Forelimb muscle (tissue), 1 donor: ENCODE data around the gene ACAN. TPM values are rescaled to one million over a fixed set of nuclear protein-coding genes. Genes with fewer than 3 reads are reported as not detected.
"Not testable (repeated sequence)": the region's sequence is repeated elsewhere in the genome, so short reads cannot be mapped to it uniquely, and the experiment has no call there.

Experiments used
- DNase-seq: peaks from one replicate; pipeline ENCODE4 v3.0.0-alpha.2; 2013; ENCODE audit warnings: low read depth
- polyA plus RNA-seq: library from polyadenylated mRNA; unstranded; fragments of 120-200 nt; gene quantifications from one replicate; pipeline ENCODE4 v1.2.1, GENCODE V29; 2013; ENCODE audit not compliant: insufficient read length

The ACAN gene
- polyA plus RNA-seq, 1 donor, result 4.1 TPM

DNA sequence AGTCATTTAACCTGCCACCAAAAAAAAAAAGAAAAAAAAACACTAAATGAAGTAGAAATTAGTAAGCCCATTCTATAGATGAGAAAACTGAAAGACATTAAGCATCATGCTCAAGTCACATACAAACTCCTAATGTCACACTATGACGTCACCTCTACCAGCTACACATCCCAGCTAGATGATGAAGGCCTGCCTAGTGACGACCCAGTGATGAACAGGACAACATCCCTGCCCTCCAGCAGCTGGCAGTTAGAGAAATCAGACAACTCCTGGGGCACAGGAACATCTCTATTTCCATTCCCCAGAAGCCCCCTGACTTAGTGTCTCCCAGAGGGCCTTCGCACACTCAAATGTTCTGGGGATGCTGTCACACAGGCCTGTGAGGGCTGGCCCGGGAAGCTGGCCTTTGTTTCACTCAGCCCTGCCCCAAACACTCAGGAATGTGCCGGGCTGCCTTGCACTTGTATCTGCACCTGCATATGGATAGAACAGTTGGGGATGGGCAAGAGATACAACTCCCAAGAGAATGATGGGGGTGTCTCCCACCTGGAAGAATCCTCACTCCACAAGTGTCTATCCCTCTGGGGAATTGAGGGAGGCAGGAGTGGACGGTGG lies 99.1 kb downstream of the ACAN start:
- no peak for DNase-seq

DNA sequence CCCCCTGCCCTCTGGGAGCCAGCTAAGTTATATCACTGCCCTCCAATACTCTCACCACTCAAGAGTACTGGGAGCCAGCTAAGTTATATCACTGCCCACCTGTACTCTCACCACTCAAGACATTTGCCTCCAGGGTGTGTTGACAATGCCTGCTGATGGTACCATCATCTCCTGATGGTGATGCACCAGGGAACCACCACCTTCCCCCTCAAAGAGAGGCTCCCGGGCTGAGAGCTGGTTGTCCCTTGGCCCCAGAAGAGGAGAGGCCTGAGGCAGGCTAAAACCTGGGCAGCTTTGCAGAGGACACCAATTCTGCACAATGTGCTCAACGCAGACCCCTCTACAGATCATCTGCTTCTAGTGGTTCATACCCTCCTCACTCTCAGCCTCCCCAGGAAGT lies 99.6 kb downstream of the ACAN start:
- no peak for DNase-seq

DNA sequence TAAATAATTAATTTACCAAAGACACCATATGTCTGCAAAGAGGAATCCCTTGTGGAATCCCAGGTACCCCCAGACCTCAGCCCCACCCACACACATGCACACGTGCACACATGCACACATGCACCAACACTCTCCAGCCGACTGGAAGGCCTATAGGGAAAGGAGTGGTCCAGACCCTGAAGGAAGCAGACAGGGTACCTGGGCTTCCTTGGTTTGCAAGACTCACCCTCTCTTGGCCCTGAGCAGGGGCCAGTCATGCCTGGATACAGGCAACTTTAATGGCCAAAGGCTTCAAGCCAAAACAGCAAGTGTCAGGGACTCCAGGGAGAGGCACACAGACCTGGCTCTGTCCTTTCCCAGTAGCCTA lies 101.0 kb downstream of the ACAN start:
- DNase-seq, result no peak

DNA sequence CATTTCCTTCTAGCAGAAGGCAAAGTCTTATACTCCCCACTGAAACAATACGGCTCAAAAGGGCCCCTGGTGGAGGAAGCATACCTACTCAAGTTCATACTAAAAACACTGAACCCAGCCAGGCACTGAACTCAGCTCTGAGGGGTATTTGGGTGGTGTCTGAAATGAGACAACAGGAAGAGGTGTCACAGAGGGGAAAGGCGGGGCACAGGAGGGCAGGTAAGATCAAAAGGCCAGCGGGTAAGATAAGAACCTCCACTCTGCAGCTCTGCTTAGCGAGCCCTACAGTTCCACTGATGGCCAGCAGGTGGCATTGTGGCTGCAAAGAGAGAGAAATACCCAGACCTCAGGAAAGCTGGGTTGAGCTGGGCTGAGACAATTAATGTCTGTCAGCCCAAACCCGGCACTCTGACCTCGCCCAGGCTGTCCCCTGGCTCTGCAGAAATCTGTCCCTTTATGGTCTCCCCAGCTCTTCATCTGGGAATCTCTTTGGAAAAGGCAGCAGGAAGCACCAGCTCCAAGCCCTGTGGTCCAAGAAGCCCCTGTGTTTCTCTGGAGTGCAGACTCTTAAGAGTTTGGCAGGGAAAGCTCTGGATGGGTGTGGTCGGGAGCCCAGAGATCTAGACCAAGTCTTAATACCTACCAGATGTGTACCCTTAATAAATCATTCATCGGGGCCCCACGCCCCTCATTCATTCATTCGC lies 101.5 kb downstream of the ACAN start:
- peak; percentile 58 for DNase-seq

DNA sequence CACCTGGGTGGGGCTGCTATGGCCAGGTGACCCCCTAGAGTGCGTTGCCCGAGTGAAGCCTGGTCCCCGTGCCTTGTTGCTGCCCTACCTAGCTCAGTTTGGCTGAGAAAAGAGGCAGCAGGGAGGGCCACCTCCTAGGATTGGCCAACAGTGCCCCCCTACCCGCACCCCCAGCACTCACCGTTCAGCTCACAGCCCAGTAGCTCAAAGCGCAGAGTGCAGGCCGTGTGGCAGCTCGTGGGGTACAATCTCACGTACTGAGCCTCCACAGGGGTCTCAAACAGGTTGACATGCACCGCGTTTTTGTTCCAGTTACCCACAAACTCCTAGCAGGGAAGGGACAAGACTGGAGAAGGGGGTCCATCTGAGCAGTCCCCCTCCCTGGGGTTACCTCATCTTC lies 102.3 kb downstream of the ACAN start:
- DNase-seq, result no peak

DNA sequence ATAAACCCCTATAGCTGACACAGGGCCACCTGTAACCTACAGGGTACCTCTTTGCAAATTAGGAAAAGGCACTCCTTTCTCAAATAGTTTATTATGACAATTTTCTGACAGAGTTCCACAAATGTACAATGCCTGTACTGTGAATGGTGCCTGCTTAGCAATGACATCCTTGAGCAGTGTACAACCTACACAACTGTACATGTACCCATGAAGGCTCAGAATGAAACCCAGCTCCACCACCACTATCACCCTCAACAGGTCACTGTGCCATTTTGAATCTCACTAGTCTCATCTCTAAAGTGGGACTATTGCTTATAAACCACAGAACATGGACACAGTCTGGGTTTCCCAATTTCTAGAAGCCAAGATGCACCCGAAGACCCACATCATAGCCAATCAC lies 102.9 kb downstream of the ACAN start:
- no peak for DNase-seq

DNA sequence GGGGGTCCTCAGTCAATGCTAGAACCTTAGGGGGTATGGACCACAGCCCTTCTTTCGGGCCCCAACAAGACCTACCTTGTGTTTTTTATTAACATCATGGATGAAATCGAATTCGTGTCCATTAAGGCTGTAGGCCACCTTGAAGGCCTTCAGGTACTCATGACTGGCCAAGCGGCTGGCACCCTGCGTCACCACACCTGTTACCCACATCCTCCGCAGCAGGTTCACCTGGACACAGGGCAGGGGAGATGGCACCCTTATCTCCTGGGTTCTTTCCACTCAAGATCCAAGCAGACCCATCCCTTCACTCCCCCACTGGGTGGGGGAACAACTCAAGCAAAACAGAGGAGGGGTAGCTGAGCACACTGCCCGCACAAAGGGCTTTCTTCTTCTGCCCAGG lies 103.3 kb downstream of the ACAN start:
- no peak for DNase-seq

DNA sequence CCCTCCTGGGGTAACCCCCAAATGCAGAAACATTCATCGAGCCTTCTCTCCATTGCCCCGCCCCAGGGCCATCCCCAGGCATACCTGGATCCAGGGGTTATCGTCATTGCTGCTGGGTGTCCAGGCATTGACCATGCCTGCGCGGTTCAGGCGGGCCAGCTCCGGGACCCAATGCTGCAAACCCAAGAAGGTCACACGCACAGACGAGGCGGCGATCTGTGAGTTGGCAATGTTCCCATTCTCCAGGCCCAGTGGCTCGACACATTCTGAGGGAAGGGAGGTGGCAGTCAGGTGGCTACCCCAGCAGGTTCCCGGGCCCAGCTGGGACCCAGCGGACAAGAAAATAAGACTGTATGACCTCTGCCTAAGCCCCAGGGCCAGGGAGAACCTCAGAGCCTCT lies 103.9 kb downstream of the ACAN start:
- no peak for DNase-seq

DNA sequence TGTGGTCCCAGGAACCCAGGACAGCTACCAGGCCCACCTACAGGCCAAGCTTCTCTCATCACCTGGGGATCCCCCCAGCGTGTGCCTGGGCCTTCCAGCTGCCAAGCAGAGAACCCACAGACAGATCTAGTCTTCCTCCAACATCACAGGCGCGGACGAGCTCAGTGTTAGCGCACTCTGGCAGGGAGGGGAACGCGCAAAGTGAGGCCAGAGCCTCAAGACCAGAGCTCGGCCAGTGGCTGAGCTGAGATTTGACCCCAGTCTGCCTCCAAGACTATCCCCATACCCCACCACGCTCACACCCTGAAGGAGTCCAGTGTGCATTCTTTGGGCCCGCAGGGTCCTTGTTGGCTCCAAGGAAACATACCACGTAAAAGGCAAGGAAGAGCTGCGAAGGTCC lies 104.9 kb downstream of the ACAN start:
- DNase-seq, result no peak

DNA sequence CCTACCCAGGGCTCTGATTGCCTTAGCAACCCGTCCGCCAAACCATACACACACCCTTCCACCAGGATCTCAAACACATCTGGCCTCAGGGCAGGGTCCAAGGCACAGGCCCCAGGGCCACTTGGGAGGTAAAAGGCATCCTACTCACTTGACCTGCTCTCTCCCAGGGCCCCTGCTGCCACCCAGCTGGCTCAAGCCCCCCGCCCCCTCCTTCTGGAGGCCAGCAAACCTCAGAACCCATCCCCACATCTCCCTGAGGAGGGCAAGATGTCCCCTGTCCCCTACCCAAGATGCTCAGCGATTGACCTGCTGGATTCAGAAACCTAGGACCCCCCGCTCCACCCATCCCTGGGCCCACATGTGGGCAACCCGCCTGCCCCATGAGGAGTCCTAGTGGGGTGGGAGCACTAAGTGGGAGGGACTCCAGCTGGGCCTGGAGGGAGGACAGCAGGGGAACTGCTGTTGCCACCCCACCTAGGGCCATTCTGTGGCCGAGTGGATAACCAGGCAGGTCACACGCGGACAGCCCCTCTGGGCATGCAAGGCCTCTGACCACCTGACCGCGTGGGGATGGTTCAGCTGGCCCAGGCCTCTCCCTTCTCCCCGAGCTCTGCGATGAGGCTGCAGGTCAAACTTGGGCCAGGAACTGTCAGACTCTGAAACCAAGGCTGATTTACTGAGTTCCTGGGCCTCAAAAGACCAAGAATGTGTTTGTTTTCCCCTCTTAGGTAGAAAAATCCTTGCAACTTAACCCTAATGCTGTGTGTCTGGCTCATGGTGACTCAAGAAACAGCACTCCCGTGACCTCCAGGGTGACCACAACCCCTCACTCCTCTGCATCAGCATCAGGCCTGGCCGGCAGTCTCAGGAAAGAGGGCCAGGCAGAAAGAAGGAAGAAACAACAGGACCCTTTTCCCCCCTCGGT lies 105.7 kb downstream of the ACAN start:
- DNase-seq, result no peak

DNA sequence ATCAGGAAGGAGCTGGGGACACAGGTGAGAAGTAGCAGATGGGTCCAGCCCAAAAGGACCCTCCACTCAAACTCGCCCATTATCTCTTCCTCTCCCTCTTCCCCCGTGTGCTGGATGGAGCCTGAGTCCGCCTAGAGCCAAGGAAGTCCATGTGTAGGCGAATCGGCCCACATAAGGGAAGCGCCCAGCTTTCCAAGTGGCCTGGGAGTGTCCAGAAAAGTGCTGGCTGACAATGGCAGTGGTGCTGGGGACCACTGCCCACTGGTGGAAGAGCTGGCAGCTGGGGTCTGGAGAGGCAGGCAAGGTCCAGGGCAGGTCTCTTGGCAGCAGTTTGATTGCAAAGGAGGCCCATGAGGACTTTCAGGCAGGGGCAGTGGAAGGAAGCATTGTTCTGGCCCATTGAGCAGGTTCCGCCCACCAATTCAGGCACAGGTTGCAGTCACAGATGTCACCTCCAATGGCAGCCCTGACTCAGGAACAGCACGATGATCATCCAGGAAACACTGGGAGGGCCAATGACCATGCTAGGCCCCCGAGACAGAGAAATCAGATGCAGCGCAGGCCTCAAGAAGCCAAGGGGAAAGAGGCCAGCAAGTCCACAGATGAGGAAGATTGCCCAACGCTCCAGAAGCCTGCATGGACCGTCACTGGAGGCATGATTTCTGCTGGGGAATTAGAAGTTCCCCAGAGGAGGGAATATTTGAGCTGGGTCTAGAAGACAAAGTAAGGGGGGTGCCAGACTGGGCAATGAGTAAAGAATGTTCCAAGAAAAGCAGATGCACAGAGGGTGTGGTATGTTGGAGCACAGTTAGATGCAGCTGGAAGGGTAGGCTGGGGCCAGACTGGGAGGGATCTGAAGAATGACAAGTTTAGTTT lies 107.0 kb downstream of the ACAN start:
- DNase-seq, result no peak

DNA sequence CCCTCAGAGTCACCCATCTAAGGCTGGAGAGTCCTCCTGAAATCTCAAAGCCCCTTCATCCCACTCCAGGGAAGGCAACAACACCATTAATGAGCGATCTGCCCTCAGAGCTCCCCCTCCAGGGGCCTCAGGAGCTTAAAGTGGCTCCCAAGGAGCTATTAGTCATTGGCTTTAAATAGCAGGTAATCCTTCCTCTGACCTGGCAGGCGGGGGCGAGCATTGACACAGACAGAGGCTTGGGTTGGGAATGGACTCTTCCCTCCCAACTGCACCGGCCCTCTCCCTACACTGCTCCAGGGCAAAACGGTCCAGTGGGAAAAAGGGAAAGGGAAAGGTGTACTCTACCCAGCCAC lies 108.5 kb downstream of the ACAN start:
- DNase-seq, result no peak

DNA sequence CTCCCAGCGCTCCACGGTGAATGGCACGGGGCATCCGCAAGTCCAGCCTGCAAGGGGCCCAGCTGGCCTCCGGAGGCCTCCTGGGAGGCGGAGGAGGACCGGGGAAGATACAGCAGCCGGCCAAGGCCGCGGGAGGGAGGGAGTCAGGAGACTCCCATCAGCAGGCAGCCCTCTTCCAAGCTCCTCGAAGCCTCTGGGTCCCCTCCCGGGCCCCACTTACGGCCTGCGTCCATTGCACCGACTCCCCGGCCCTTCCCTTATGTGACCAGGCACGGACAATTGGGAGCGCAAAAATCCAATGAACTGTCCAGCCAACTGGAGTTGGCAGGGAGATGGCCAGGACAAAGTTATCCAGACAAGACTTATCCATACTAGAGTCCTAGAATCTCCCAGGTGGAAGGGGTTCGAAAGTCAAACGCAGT lies 109.3 kb downstream of the ACAN start:
- DNase-seq, result no peak

DNA sequence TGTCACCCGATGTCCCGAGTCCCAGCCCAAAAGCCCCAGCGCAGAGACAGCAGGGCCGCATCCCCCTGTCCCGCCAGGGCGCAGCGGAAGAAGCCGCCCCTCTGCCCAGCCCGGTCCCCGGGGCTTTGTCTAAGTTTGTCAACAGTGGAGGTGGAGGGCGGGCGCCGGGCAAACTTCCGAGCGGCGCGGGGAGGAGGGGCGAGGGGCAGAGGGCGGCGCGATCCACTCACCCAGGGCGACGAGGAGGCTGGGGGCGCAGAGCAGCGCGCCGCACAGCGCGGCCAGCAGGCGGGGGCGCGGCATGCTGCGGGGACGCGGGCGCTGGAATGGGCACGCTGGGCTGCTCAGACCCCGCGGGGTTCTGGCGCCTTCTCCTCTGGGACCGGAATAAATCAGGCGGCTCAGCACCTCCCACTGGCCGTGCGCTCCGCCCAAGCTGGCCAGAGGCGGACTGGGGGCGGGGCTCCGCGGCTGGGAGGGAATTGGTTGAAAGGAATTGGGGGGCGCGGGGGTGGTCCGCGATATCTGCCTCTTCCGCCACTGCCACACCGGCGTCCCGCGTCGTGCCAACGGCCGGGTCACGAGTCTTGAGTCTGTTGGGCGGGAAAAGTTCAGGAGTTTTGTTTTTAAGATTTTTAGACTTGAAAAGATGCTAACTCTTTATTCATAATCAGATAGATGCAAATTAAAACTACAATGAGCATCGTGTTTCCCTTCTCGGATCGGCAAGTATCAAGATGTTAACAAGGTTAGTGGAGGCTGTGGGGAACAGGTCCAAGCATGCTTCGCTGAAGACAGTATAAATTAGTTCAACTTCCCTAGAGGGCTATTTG lies 110.0 kb downstream of the ACAN start, which contains the start of gene MFGE8:
MFGE8 (minus strand) TSS at position 363 of the 833 bp plus-strand sequence; CDS start at position 303, 60 bp downstream.
- DNase-seq, result no peak

DNA sequence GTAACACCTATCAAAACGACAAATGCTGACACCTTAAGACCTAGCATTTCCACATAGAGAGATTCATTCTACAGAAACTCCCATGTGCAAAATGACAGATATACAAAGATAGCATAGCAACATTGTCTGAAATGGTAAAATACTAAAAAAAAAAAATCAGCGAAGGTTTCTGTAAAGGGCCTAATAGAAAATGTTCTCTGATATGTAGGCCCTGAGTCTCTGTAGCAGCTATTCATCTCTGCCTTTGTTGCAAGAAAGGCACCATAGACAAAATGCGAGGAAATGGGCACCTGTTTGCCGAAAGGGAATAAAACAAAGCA lies 110.6 kb downstream of the ACAN start:
- DNase-seq, result no peak

DNA sequence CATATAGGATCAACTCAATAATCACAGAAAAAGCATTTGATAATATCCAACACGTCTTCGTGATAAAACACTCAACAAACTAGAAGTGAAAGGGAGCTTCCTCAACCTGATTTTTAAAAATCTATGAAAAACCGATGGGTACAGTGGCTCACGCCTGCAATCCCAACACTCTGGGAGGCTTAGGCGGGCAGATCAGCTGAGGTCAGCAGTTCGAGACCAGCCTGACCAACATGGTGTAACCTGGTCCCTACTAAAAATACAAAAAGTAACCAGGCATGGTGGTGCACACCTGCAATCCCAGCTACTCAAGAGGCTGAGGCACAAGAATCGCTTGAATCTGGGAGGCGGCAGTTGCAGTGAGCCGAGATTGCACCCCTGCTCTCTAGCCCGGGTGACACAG lies 112.1 kb downstream of the ACAN start:
- no peak for DNase-seq

DNA sequence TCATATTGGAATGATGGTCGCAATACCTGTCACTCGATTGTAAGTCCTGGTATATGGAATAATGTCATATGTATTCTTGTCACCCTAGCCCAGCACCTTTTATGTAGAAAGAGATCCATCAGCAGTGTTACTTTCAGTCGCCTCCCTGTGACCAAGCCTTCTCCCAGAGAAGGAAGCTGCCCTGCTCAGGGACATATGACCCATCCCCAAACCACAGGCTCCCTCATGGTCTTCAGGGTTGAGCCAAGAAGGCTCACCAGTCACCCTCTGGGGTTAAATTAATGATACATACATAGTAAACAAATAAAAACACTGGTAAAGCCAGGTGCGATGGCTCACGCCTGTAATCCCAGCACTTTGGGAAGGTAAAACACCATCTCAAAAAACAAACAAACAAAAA lies 114.5 kb downstream of the ACAN start:
- DNase-seq, result no peak

DNA sequence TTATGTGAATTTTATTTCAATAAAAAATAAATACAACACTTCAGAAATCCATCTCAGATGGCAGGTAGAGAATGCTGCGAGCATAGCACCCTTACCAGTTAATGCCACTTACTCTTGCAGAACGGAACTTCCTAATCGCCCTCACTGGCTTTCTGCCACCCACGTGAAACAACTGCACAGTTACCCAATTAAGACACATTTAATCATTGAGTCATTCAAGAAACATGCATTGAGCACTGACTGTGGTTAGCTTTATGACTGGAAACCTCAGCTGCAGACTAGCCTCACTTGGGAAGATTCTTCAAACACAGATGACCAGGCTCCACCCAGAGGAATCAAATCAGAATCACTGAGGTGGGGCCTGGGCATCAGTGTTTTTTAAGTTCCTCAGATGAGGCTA lies 115.5 kb downstream of the ACAN start:
- DNase-seq, result no peak

DNA sequence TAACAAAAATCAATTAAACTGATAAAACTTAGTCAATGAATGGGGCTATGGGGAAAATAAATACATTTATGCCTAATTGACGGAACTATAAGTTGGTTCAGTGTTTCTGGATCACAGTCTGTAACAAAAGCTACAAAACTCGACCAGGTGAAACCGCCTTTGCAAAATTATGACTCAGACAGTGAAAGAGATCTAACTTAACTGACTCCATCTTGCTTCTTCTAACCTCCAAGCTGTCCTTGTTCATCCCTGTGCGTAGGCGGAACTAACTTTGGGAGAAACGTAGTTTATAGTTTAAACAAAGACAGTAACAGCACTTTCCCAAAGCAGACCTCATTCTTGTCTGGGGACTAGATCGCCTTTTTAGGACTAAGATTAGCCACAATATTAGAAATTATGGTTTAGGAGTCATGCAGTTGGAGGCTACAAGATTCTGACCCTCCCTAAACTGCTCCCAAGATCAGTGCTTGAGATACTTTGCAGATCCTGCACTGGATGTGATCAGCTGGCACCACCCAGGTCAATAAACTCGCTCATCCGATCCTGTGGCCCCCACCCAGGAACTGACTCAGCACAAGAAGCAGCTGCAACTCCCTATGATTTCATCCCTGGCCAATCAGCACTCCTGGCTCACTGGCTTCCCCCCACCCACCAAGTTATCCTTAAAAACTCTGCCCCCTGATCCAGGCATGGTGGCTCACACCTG lies 117.1 kb downstream of the ACAN start:
- no peak for DNase-seq

DNA sequence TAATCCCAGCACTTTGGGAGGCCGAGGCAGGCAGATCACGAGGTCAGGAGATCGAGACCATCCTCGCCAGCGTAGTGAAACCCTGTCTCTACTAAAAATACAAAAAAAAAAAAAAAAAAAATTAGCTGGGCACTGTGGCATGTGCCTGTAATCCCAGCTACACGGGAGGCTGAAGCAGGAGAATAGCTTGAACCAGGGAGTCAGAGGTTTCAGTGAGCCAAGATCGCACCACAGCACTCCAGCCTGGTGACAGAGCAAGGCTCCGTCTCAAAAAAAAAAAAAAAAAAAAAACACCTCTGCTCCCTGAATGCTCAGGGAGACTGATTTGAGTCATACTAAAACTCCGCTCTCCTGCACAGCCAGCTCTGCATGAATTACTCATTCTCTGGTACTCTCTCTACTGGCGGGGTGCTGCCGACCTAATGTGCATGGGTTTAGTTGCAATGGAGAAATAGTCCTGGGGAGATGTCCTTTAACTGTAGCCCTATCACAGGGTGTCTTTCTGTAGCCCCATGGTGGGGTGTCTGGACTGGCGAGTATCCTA lies 117.7 kb downstream of the ACAN start:
- not testable (repeated sequence) for DNase-seq
